HFFc6 (cell line): ENCODE measurements around the gene LAMB4. TPM values are rescaled to one million over a fixed set of nuclear protein-coding genes. Genes with fewer than 3 reads are reported as not detected.

ENCODE experiments used
- DNase-seq: peaks from one replicate; pipeline ENCODE4 v3.0.0-alpha.2; 2018
- H3K27ac Mint-ChIP-seq: 2 replicates; pipeline ENCODE4 v1.8.0; 2020; ENCODE audit warnings: mild to moderate bottlenecking, mixed read lengths
- H3K27me3 Mint-ChIP-seq: 2 replicates; pipeline ENCODE4 v1.8.0; 2021; ENCODE audit warnings: mild to moderate bottlenecking, moderate library complexity, mixed read lengths; ENCODE audit not compliant: insufficient read depth
- H3K36me3 Mint-ChIP-seq: 2 replicates; pipeline ENCODE4 v1.8.0; 2021; ENCODE audit warnings: low read depth, mixed read lengths
- H3K4me1 Mint-ChIP-seq: 2 replicates; pipeline ENCODE4 v1.8.0; 2020; ENCODE audit warnings: low read depth, mixed read lengths
- H3K4me3 Mint-ChIP-seq: 2 replicates; pipeline ENCODE4 v1.8.0; 2020; ENCODE audit warnings: mild to moderate bottlenecking, moderate library complexity, mixed read lengths
- H3K9me3 Mint-ChIP-seq: 2 replicates; pipeline ENCODE4 v1.8.0; 2020; ENCODE audit warnings: mild to moderate bottlenecking, mixed read lengths
- total RNA-seq, 6 experiments: library from RNA; stranded (reverse); fragmentation: NEBNext Ultra II Directional; extraction: Animal tissue kit (Norgen Biotek cat#: 25700); gene quantifications; 2 replicates in 1 of 6; 3 replicates in 5 of 6; pipeline ENCODE4 v1.2.3, GENCODE V29; 2021
- TF ChIP-seq, protein P1 (sequence below): fragments of 200-600 bp; sonication (generic); IDR thresholded peaks from 2 replicates; pipeline ENCODE4 v1.5.0; 2021; ENCODE audit warnings: antibody characterized with exemption, mild to moderate bottlenecking

The LAMB4 gene
- total RNA-seq, 6 experiments from 2014 or later, result 0.16 to 0.24 TPM; not detected in 4

DNA sequence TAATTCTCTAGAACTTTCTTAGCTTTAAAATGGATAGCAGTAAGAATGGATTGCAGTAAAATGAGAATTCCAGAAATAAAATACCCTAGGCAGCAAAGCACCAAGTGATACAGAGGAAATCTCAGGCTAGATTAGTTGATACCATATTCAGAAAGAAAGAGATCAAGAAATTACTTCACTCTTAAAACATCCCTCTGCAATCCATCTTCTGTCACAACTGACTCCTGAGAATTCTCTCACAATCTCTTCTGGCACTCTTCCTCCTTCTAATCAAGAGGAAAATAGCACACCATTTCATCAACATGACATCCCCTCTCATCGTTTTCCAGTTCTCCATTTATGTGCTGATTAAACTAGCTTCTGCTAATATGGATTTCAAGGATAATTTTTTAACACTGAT, 85.0 kb downstream of the LAMB4 start:
- H3K27me3 Mint-ChIP-seq, result peaks cover 2% of the 10 kb centered on the region
- no peaks in the 10 kb centered on the region for H3K9me3 Mint-ChIP-seq
- no peak overlapping the region for H3K4me3 Mint-ChIP-seq
- TF ChIP-seq, protein P1, sequence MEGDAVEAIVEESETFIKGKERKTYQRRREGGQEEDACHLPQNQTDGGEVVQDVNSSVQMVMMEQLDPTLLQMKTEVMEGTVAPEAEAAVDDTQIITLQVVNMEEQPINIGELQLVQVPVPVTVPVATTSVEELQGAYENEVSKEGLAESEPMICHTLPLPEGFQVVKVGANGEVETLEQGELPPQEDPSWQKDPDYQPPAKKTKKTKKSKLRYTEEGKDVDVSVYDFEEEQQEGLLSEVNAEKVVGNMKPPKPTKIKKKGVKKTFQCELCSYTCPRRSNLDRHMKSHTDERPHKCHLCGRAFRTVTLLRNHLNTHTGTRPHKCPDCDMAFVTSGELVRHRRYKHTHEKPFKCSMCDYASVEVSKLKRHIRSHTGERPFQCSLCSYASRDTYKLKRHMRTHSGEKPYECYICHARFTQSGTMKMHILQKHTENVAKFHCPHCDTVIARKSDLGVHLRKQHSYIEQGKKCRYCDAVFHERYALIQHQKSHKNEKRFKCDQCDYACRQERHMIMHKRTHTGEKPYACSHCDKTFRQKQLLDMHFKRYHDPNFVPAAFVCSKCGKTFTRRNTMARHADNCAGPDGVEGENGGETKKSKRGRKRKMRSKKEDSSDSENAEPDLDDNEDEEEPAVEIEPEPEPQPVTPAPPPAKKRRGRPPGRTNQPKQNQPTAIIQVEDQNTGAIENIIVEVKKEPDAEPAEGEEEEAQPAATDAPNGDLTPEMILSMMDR, result no peak
- no peak overlapping the region for H3K27ac Mint-ChIP-seq
- H3K4me1 Mint-ChIP-seq, result no peaks in the 10 kb centered on the region
- no peaks in the 10 kb centered on the region for H3K36me3 Mint-ChIP-seq
- DNase-seq, result no peak

DNA sequence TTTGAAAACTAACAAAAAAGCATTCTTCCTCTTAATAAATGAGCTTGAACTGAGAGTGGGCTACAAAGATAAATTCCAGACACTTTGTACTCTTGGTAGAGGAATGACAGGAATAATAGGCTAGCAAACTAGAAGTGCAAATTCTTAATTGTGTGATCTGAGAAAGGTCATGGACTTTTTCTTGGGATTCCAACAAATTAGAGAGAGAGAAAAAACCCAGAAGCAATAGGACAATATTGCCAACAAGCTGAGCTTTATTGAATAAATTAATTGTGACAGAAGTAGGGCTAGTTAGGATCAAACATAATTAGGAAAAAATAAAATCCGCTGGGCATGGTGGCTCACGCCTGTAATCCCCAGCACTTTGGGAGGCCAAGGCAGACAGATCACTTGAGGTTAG, 85.8 kb downstream of the LAMB4 start:
- H3K4me3 Mint-ChIP-seq, result no peak overlapping the region
- no peaks in the 10 kb centered on the region for H3K9me3 Mint-ChIP-seq
- no peaks in the 10 kb centered on the region for H3K4me1 Mint-ChIP-seq
- TF ChIP-seq, protein P1, result no peak
- no peaks in the 10 kb centered on the region for H3K36me3 Mint-ChIP-seq
- H3K27me3 Mint-ChIP-seq, result peaks cover 2% of the 10 kb centered on the region
- no peak overlapping the region for H3K27ac Mint-ChIP-seq
- no peak for DNase-seq

DNA sequence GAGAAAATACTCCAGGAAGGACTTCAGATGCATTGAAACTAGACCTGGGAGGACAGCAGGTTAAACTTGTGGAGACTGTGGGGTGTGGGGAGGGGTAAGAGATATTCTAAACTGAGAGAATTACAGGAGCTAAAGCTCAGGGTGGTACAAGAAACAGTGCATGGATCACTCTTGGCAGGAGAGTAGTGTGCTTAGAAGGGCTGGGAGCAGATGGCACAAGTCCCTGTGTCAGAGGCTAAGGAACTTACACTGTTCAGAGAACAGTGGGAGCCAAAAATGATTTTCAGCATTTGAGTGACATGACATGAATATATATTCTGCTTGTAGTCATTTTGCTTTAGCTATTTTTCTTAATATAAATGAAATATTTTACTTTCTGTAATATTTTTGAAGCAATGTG, 91.2 kb downstream of the LAMB4 start:
- no peaks in the 10 kb centered on the region for H3K36me3 Mint-ChIP-seq
- H3K4me3 Mint-ChIP-seq, result no peak overlapping the region
- no peak for DNase-seq
- TF ChIP-seq, protein P1, result no peak
- H3K27ac Mint-ChIP-seq, result no peak overlapping the region
- no peaks in the 10 kb centered on the region for H3K9me3 Mint-ChIP-seq
- no peaks in the 10 kb centered on the region; the same call in 1 of the 2 replicates for H3K27me3 Mint-ChIP-seq
- H3K4me1 Mint-ChIP-seq, result peaks cover 7% of the 10 kb centered on the region

- H3K9me3 Mint-ChIP-seq, result no peaks in the 10 kb centered on the region
- H3K27me3 Mint-ChIP-seq, result no peaks in the 10 kb centered on the region; the same call in 1 of the 2 replicates
- H3K36me3 Mint-ChIP-seq, result no peaks in the 10 kb centered on the region
These were observed 92.4 kb downstream of the LAMB4 start for GRCh38 chr7:108037741-108038140.

DNA sequence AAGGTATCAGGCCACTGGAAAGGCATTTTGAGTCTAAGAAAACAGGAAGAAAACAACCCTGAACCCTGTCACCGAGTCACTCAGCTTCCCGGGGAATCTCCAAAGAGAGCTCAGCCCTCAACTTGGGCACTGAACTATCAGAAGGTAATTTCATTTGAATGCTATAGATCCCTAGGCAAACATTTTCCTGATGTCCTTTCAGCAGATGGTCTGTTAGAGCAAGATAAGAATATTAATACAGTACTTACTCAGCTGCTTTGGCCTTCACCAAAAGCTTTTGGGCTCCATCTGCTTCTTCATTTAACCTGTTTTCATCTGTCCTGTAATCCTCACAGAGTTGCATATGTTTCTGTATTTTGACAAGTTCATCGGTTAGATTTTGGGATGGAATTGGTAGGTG, 93.0 kb downstream of the LAMB4 start:
- H3K4me3 Mint-ChIP-seq, result no peak overlapping the region
- no peaks in the 10 kb centered on the region; the same call in 1 of the 2 replicates for H3K27me3 Mint-ChIP-seq
- DNase-seq, result no peak
- no peaks in the 10 kb centered on the region for H3K9me3 Mint-ChIP-seq
- no peak overlapping the region for H3K27ac Mint-ChIP-seq
- TF ChIP-seq, protein P1, result no peak
- no peaks in the 10 kb centered on the region for H3K36me3 Mint-ChIP-seq
- H3K4me1 Mint-ChIP-seq, result peaks cover 7% of the 10 kb centered on the region

More at GRCh38 chr7:108037741-108038140, 92.4 kb downstream of the LAMB4 start:
- H3K4me1 Mint-ChIP-seq, result peaks cover 7% of the 10 kb centered on the region
- DNase-seq, result no peak
- no peak overlapping the region for H3K27ac Mint-ChIP-seq
- H3K4me3 Mint-ChIP-seq, result no peak overlapping the region
- TF ChIP-seq, protein P1, result no peak

DNA sequence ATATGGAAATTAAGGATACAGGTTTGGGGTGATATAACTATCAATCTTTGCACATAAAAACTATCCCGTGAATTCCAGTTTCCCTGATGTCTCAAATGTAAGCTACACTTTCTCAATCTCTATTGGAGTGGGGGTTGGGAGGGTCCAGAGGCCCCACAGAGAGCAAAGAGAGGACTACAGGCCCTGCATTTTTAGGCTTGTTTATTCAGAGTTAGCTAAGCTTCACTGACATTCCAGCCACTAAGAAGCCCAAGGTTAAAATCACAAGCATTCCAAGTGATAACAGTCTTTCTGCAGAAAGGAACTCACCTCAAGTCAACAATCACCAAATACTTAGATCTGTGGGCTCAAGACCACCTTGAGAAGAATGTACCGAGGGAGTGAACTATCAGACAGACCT, 95.6 kb downstream of the LAMB4 start:
- Mint-ChIP-seq H3K36me3 (no peaks in the 10 kb centered on the region), H3K9me3 (no peaks in the 10 kb centered on the region), H3K4me1 (peaks cover 29% of the 10 kb centered on the region), H3K27ac (no peak overlapping the region), H3K4me3 (no peak overlapping the region), H3K27me3 (no peaks in the 10 kb centered on the region)
- no peak for DNase-seq
- TF ChIP-seq, protein P1, result no peak
